HEK293T (cell line): ENCODE results near the gene ABLIM2.

ENCODE experiments used
- CTCF ChIA-PET: fragments of 350-600 bp; formaldehyde crosslinking; extraction: SDS; loops from one replicate; lab custom pipeline; 2021; ENCODE audit warnings: antibody characterized with exemption, inconsistent platforms; lab: Yijun Ruan, JAX
- POLR2A ChIA-PET: fragments of 350-600 bp; formaldehyde crosslinking; extraction: SDS; loops from one replicate; lab custom pipeline; 2020; ENCODE audit warnings: antibody characterized with exemption, inconsistent platforms; lab: Yijun Ruan, JAX
- DNase-seq: peaks from one replicate; pipeline ENCODE4 v3.0.0; 2012; ENCODE audit warnings: mixed read lengths; ENCODE audit errors: extremely low spot score
- ARNT ChIP-seq: fragments of 450-650 bp; IDR thresholded peaks from 2 replicates; pipeline ENCODE4 v1.6.1; 2017; ENCODE audit warnings: mild to moderate bottlenecking
- BHLHE40 ChIP-seq: fragments of 450-650 bp; IDR thresholded peaks from 2 replicates; pipeline ENCODE4 v1.6.1; 2016; ENCODE audit warnings: mild to moderate bottlenecking, moderate library complexity, borderline replicate concordance
- CTBP1 ChIP-seq: fragments of 450-650 bp; IDR thresholded peaks from 2 replicates; pipeline ENCODE4 v1.6.1; 2016; ENCODE audit warnings: borderline replicate concordance
- ELF4 ChIP-seq: fragments of 450-650 bp; IDR thresholded peaks from 2 replicates; pipeline ENCODE4 v1.6.1; 2017; ENCODE audit warnings: antibody characterized with exemption
- FOXA1 ChIP-seq: fragments of 450-650 bp; IDR thresholded peaks from 2 replicates; pipeline ENCODE4 v1.6.1; 2016; ENCODE audit warnings: mild to moderate bottlenecking
- FOXK2 ChIP-seq: fragments of 450-650 bp; IDR thresholded peaks from 2 replicates; pipeline ENCODE4 v1.6.1; 2016; ENCODE audit warnings: mild to moderate bottlenecking
- FOXM1 ChIP-seq: fragments of 450-650 bp; IDR thresholded peaks from 2 replicates; pipeline ENCODE4 v1.6.1; 2017; ENCODE audit warnings: mild to moderate bottlenecking, borderline replicate concordance
- HDGF ChIP-seq: fragments of 450-650 bp; IDR thresholded peaks from 2 replicates; pipeline ENCODE4 v1.6.1; 2017; ENCODE audit warnings: antibody characterized with exemption, borderline replicate concordance
- L3MBTL2 ChIP-seq: fragments of 450-650 bp; conservative IDR thresholded peaks from 2 replicates; pipeline ENCODE4 v1.6.1; 2016; ENCODE audit warnings: mild to moderate bottlenecking
- LEF1 ChIP-seq: fragments of 450-650 bp; IDR thresholded peaks from 2 replicates; pipeline ENCODE4 v1.6.1; 2017; ENCODE audit warnings: mild to moderate bottlenecking, borderline replicate concordance
- NFRKB ChIP-seq: fragments of 450-650 bp; IDR thresholded peaks from 2 replicates; pipeline ENCODE4 v1.6.1; 2016; ENCODE audit warnings: mild to moderate bottlenecking, moderate library complexity
- SP1 ChIP-seq: fragments of 450-650 bp; IDR thresholded peaks from 2 replicates; pipeline ENCODE4 v1.6.1; 2017
- SUZ12 ChIP-seq: fragments of 450-650 bp; IDR thresholded peaks from 2 replicates; pipeline ENCODE4 v1.6.1; 2016; ENCODE audit warnings: mild to moderate bottlenecking
- TARDBP ChIP-seq: fragments of 450-650 bp; IDR thresholded peaks from 2 replicates; pipeline ENCODE4 v1.6.1; 2016
- ZNF384 ChIP-seq: fragments of 450-650 bp; IDR thresholded peaks from 2 replicates; pipeline ENCODE4 v1.6.1; 2016
- TF ChIP-seq, protein P1 (sequence below): fragments of 450-650 bp; IDR thresholded peaks from 2 replicates; pipeline ENCODE4 v1.6.1; 2016

ABLIM2 gene

DNA sequence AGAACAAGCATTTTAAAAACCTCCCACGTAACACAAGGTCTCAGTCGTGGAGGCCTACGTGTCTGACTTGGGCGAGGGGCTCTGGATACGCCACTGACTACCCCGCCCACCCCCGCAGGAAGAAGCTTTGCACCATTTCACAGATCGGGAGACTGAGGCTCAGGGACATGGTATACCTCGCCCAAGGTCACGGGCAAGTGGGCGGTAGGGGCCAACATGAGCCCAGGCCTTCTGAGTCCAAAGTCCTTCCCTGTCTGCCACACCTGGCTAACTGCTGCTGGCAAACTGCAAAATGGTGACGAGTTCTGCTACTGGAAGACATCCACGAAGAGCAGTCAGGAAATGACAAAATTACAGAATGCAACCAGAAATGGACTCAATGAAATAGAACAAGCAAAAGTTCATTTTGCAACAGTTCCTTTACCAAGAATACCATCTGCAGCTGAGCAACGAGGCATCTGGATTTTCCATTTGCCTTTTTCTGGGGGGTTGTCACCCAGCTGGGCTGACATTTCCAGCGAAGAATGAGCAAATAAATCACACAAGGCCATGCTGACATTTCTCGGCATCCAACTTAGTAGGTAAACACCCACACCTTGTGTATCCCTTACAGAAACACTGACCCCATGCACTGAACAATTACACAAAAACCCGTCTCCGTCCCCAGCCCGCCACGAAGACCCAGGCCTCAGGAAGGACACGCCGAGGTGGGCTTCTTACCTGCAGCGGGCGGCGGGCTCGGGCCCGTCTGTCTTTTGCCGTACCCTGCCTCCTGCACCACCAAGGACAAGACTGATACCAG lies 148.7 kb downstream of the ABLIM2 start:
- DNase-seq, result no peak
- ChIA-PET CTCF (no interaction called here), POLR2A (no interaction called here)

DNA sequence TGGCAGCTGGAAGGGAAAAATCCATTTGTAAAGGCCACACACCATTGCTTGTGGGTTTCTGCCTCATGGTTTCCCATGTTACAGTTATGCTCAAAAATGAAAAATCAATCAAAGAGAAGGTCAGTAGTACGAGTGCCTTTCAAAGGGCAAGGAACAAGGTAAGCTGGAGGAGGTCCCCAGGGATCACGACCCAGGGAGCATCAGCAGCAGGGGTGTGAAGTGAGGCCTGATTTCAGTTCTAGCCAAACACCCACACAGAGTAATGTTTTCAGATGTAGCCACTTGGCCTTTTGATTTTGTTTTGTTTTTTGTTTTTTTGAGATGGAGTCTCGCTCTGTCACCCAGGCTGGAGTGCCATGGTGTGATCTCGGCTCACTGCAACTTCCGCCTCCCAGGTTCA lies 149.5 kb downstream of the ABLIM2 start:
- ChIA-PET CTCF (no interaction called here), POLR2A (no interaction called here)
- no peak for DNase-seq
- no peak for TF ChIP-seq TARDBP
- TF ChIP-seq NFRKB, result no peak
- TF ChIP-seq SP1, result no peak

More for the DNA sequence above, 148.7 kb downstream of the ABLIM2 start:
- TF ChIP-seq ELF4 (no peak), ARNT (no peak), ZNF384 (no peak), BHLHE40 (no peak), LEF1 (no peak), CTBP1 (no peak), TARDBP (no peak), NFRKB (no peak), SUZ12 (no peak), L3MBTL2 (no peak), FOXK2 (no peak), FOXM1 (no peak), HDGF (no peak), SP1 (no peak), FOXA1 (no peak)
- TF ChIP-seq, protein P1, sequence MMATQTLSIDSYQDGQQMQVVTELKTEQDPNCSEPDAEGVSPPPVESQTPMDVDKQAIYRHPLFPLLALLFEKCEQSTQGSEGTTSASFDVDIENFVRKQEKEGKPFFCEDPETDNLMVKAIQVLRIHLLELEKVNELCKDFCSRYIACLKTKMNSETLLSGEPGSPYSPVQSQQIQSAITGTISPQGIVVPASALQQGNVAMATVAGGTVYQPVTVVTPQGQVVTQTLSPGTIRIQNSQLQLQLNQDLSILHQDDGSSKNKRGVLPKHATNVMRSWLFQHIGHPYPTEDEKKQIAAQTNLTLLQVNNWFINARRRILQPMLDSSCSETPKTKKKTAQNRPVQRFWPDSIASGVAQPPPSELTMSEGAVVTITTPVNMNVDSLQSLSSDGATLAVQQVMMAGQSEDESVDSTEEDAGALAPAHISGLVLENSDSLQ, result no peak

GRCh38 chr4:8008391-8008790 lies 150.2 kb downstream of the ABLIM2 start:
- no peak for TF ChIP-seq ELF4
- no peak for TF ChIP-seq FOXK2
- no peak for TF ChIP-seq TARDBP
- POLR2A ChIA-PET, result no interaction called here
- CTCF ChIA-PET, result no interaction called here
- no peak for DNase-seq

DNA sequence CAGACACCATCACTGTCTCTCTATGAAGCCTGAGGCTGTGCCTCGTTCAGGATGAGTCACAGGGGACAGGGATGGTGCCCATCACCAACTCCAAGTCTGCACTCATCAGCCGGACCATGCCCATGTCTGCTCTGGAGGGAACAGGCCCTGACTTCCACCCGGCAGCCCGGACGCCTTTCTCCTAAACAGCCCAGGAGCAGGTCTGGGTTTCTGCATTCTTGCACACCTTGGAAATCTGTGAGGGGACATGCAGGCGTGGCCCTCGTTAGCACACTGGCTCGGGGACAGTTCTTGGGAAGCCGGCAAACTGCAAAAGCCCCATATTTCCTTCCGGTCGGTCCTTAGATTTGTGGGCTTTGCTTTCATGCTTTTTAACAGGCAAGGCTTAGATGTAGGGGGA lies 151.0 kb downstream of the ABLIM2 start:
- no peak for TF ChIP-seq HDGF
- TF ChIP-seq SUZ12, result no peak
- CTCF ChIA-PET, result no interaction called here
- POLR2A ChIA-PET, result no interaction called here
- no peak for DNase-seq

- CTCF ChIA-PET, result no interaction called here
- TF ChIP-seq L3MBTL2, result no peak
- TF ChIP-seq TARDBP, result no peak
- no peak for TF ChIP-seq CTBP1
- no peak for TF ChIP-seq LEF1
- no peak for TF ChIP-seq ELF4
- no peak for TF ChIP-seq ARNT
- TF ChIP-seq NFRKB, result no peak
- TF ChIP-seq HDGF, result no peak
- TF ChIP-seq SP1, result no peak
- TF ChIP-seq SUZ12, result no peak
- no peak for TF ChIP-seq BHLHE40
- no peak for TF ChIP-seq FOXA1
- no peak for TF ChIP-seq FOXM1
- TF ChIP-seq, protein P1, result no peak
- no peak for TF ChIP-seq ZNF384
- no peak for TF ChIP-seq FOXK2
- DNase-seq, result no peak
- POLR2A ChIA-PET, result no interaction called here
Measured at GRCh38 chr4:8006471-8006870, 152.1 kb downstream of the ABLIM2 start.

- POLR2A ChIA-PET, result no interaction called here
- CTCF ChIA-PET, result no interaction called here
- TF ChIP-seq, protein P1, result no peak
- TF ChIP-seq NFRKB (no peak), TARDBP (no peak), HDGF (no peak), LEF1 (no peak), BHLHE40 (no peak), FOXA1 (no peak), FOXM1 (no peak), SUZ12 (no peak), ZNF384 (no peak), FOXK2 (no peak), SP1 (no peak), ELF4 (no peak), CTBP1 (no peak), L3MBTL2 (no peak), ARNT (no peak)
- no peak for DNase-seq
Measured at GRCh38 chr4:8005814-8006215, 152.8 kb downstream of the ABLIM2 start.
